NCI-H2227 treated with DMSO at 0.1 percent for 48 hours (cell line): ENCODE results near the gene PPP2R5D.
A peak's percentile ranks its signal among the peaks of the same experiment; 100 is the strongest.
"Not testable (repeated sequence)": the region's sequence is repeated elsewhere in the genome, so short reads cannot be mapped to it uniquely, and the experiment has no call there.

Experiments used
- DNase-seq: peaks from one replicate; lab custom pipeline; 2025; lab: John Stamatoyannopoulos, UW

Gene PPP2R5D

GRCh38 chr6:43032326-43032725, 48.0 kb downstream of the PPP2R5D start:
- no peak for DNase-seq

GRCh38 chr6:43033496-43034189, 49.3 kb downstream of the PPP2R5D start:
- DNase-seq = no peak

GRCh38 chr6:43034190-43034525, 49.8 kb downstream of the PPP2R5D start:
- DNase-seq = no peak

- no peak for DNase-seq
Observed at GRCh38 chr6:43035495-43036194, 51.3 kb downstream of the PPP2R5D start.

GRCh38 chr6:43036712-43037111, 52.3 kb downstream of the PPP2R5D start:
- DNase-seq = no peak

- DNase-seq = no peak
Observed at GRCh38 chr6:43037197-43037596, 52.8 kb downstream of the PPP2R5D start.

- DNase-seq = no peak
Observed at GRCh38 chr6:43037706-43038105, 53.3 kb downstream of the PPP2R5D start.

GRCh38 chr6:43038727-43039126, 54.4 kb downstream of the PPP2R5D start:
- DNase-seq = no peak

GRCh38 chr6:43040542-43041257, 56.3 kb downstream of the PPP2R5D start:
- no peak for DNase-seq

- not testable (repeated sequence) for DNase-seq
Observed at GRCh38 chr6:43041475-43041874, 57.1 kb downstream of the PPP2R5D start.

- no peak for DNase-seq
Observed at GRCh38 chr6:43043310-43043709, 58.9 kb downstream of the PPP2R5D start.

GRCh38 chr6:43045371-43045930, 61.1 kb downstream of the PPP2R5D start:
- no peak for DNase-seq

GRCh38 chr6:43047998-43048397, 63.6 kb downstream of the PPP2R5D start:
- DNase-seq = no peak

GRCh38 chr6:43050981-43051380, 66.6 kb downstream of the PPP2R5D start:
- DNase-seq = no peak

GRCh38 chr6:43052225-43052841, 68.0 kb downstream of the PPP2R5D start:
- no peak for DNase-seq

GRCh38 chr6:43052842-43053544, 68.6 kb downstream of the PPP2R5D start:
- DNase-seq = no peak

GRCh38 chr6:43053545-43054205, 69.3 kb downstream of the PPP2R5D start, which contains the start of gene CUL7:
CUL7 (minus strand) TSS chr6:43053851; CDS start chr6:43052788, 1,063 bp downstream.
- DNase-seq = peak; percentile 89

GRCh38 chr6:43054206-43054943, 70.0 kb downstream of the PPP2R5D start:
- DNase-seq = no peak

GRCh38 chr6:43055966-43056365, 71.6 kb downstream of the PPP2R5D start:
- no peak for DNase-seq

GRCh38 chr6:43058531-43058930, 74.2 kb downstream of the PPP2R5D start:
- DNase-seq = no peak
